Stimulated activated naive CD8-positive, alpha-beta T cell treated with anti-CD3 and anti-CD28 coated beads, Interleukin-15, amount 100 ng/mL, for 72 hours (primary cell): ENCODE measurements around the gene ZSCAN5A.
"Not testable (repeated sequence)": the region's sequence is repeated elsewhere in the genome, so short reads cannot be mapped to it uniquely, and the experiment has no call there.

Experiments
- ATAC-seq: fragments of 150-1000 bp; cut with Tn5 transposase; 2 replicates; pipeline ENCODE4 v1.10.0; 2021; ENCODE audit warnings: mild to moderate bottlenecking, moderate library complexity
- DNase-seq, 2 donors: peaks; one replicate each; pipeline ENCODE4 v3.0.0; 2021 to 2022
- H3K27ac Mint-ChIP-seq, 2 donors: one replicate each; pipeline ENCODE4 v1.8.0; 2022; ENCODE audit warnings: mild to moderate bottlenecking in 2 of 2, mixed read lengths in 2 of 2, moderate library complexity in 2 of 2
- H3K27me3 Mint-ChIP-seq: one replicate; pipeline ENCODE4 v1.8.0; 2022; ENCODE audit warnings: mixed read lengths
- H3K4me1 Mint-ChIP-seq: one replicate; pipeline ENCODE4 v1.8.0; 2022; ENCODE audit warnings: mild to moderate bottlenecking, mixed read lengths
- H3K4me3 Mint-ChIP-seq, 2 donors: one replicate each; pipeline ENCODE4 v1.8.0; 2022; ENCODE audit warnings: mild to moderate bottlenecking in 2 of 2, mixed read lengths in 2 of 2, moderate library complexity in 1 of 2
- H3K9me3 Mint-ChIP-seq, 2 donors: one replicate each; pipeline ENCODE4 v1.8.0; 2022; ENCODE audit warnings: mixed read lengths in 2 of 2

The ZSCAN5A gene

DNA sequence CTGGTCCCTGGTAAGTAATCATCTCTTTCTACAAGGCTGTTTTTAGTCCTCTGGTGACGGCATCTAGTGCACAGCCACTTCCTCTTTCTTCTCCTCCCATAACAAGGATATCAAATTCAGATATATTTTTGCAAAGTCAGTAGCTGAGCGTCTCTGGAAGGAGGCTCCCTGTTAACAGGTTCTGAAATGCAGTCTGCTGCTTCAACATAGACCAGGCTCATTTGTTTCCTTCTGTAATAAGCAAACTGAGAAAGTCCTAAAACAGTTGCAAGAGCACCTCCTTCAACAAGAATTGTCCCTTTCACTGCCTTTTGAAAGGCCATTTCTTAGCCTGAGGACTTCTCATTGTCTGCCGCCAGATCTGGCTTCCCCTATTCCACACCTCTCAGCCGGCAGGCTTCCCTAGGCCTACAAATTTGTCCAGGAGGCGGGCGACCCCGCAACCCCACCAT is 7.4 kb upstream of the ZSCAN5A start:
- H3K27me3 Mint-ChIP-seq: peaks cover 6% of the 10 kb centered on the region
- no peak overlapping the region for H3K4me3 Mint-ChIP-seq
- ATAC-seq (no peak), DNase-seq (no peak)
- no peaks in the 10 kb centered on the region for H3K9me3 Mint-ChIP-seq
- no peak overlapping the region for H3K27ac Mint-ChIP-seq
- H3K4me1 Mint-ChIP-seq: no peaks in the 10 kb centered on the region

DNA sequence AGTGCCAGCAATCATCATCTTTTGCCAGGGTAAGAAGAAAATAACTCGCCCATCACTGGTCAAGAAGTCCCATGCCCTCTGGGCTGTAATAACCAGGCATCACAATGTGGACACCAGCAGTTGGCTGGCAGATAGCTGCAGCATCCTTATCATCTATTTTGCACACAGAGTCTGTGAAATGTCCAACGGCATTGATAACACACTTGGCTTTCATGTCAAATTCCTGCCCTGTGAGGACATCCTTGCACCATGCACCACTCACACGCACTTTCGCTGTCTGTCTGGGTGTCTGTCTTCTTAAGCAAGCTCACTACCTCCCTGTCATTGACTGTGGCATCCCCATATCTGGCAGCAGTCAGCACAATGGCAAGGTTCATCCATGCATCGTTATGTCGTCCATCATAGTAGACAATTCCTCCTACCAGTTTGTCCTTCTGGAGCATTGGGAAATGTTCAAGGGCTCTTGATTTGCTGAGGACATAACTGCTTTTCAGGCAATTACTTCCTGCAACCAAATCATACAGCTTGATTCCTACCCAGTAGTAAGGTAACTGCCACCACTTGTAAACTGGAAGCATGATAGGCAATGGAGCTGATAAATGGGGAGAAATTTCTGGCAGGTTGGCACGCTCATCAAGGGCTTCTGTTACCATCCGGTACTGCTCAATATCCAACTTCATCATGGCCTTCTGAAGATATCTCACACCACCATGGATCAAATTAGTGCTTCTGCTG is 6.8 kb upstream of the ZSCAN5A start:
- no peak for ATAC-seq
- Mint-ChIP-seq H3K27me3 (peaks cover 6% of the 10 kb centered on the region), H3K27ac (no peak overlapping the region), H3K4me1 (no peaks in the 10 kb centered on the region), H3K9me3 (no peaks in the 10 kb centered on the region), H3K4me3 (no peak overlapping the region)
- DNase-seq: no peak

DNA sequence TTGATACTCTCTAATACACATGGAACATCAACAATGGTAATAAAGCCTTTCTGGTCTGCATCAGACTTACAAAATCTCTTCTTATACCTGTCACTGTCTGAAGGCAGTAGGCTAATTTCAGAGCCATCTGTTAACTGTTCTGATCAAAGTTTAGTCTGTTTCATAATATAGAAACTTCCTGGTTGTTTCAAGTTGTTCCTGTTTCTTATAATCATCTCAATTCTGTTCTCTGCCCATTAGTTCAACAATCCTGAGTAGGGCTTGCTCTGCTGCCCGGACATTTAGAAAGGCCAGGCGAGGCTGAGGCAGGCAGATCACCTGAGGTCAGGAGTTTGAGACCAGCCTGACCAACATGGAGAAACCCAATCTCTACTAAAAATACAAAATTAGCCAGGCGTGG is 5.4 kb upstream of the ZSCAN5A start:
- DNase-seq (no peak), ATAC-seq (no peak)
- Mint-ChIP-seq H3K27ac (peak overlapping the region in 1 of 2 donors; percentile 31), H3K27me3 (no peaks in the 10 kb centered on the region), H3K9me3 (no peaks in the 10 kb centered on the region), H3K4me1 (peaks cover 9% of the 10 kb centered on the region), H3K4me3 (no peak overlapping the region)

- Mint-ChIP-seq H3K27me3 (no peaks in the 10 kb centered on the region), H3K27ac (no peak overlapping the region), H3K9me3 (peaks cover 0 to 4% of the 10 kb centered on the region in 2 donors), H3K4me1 (peaks cover 24% of the 10 kb centered on the region), H3K4me3 (no peak overlapping the region)
- no peak for ATAC-seq
- DNase-seq: no peak
These were observed 3.1 kb upstream of the ZSCAN5A start for GRCh38 chr19:56317749-56318148.

- Mint-ChIP-seq H3K9me3 (peaks cover 0 to 4% of the 10 kb centered on the region in 2 donors), H3K4me3 (no peak overlapping the region), H3K4me1 (peaks cover 34% of the 10 kb centered on the region), H3K27ac (no peak overlapping the region), H3K27me3 (no peaks in the 10 kb centered on the region)
- DNase-seq: no peak
- ATAC-seq: no peak
These were observed 2.1 kb upstream of the ZSCAN5A start for GRCh38 chr19:56316728-56317127.

DNA sequence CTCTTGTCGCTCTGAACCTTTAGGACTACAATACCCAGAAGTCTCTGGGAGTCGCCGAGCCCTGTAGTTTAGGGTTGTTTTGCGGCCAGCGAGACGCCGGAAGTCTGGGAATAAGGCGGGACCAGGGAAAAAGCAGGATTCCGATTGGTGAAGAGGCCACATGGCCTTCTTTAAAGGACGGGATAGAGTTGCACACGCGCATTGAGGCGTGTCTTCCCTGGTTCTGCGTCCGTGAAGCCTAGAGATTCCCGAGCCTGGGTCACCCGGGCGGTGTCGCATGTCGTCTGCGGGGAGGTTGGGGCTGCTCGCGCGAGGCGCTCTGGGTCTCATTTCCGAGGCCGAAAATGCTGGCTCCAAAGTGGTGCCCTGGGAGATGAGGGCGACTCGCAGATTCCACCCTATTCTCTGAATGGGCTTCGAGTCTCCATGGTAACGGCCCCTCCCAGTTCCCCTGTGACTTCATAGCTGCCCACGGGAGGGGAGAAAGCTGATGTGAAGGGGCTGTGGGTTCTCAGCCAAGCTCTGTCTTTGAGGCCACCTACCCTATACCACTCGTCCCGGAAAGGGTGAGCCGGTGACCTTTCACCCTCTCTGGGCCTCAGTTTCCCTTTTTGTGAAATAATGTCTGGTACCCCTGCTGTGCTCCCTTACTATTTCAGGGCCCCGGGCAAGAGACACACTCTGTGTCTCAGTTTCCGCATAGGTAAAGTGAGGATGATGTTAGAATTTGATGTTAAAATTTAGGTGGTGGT is 614 bp upstream of the ZSCAN5A start:
- H3K4me1 Mint-ChIP-seq: peaks cover 37% of the 10 kb centered on the region
- ATAC-seq (peak; percentile 86), DNase-seq (peak; percentile 87 to 93)
- H3K4me3 Mint-ChIP-seq: peak overlapping the region; percentile 91
- peak overlapping the region; percentile 99 to 100 for H3K27ac Mint-ChIP-seq
- peaks cover 0 to 4% of the 10 kb centered on the region in 2 donors for H3K9me3 Mint-ChIP-seq
- no peaks in the 10 kb centered on the region for H3K27me3 Mint-ChIP-seq

DNA sequence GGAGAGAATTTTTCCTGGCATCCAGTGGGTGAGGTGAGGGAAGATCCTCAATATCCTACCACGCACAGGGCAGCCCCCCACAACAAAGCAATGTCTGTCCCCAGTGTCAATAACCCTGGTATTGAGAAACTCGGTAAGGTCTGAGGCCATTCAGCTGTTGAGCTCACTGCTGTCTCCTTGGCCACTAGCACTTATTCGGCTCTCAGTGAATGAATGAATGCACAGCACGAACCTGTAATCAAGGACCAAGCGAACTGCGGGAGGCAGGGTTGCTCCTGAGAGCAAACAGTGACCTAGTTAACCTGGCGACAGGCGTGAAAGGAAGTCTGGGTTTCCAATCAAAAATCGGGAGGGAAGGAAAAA is 640 bp downstream of the ZSCAN5A start:
- H3K27me3 Mint-ChIP-seq: no peaks in the 10 kb centered on the region
- H3K9me3 Mint-ChIP-seq: peaks cover 0 to 4% of the 10 kb centered on the region in 2 donors
- ATAC-seq (no peak), DNase-seq (peak; percentile 1 to 41)
- H3K4me1 Mint-ChIP-seq: peaks cover 42% of the 10 kb centered on the region
- H3K4me3 Mint-ChIP-seq: peak overlapping the region; percentile 91
- peak overlapping the region; percentile 99 to 100 for H3K27ac Mint-ChIP-seq

- DNase-seq (peak in 1 of 2 donors; percentile 5), ATAC-seq (no peak)
- H3K27ac Mint-ChIP-seq: peak overlapping the region; percentile 2 to 82
- peaks cover 42% of the 10 kb centered on the region for H3K4me1 Mint-ChIP-seq
- peaks cover 0 to 4% of the 10 kb centered on the region in 2 donors for H3K9me3 Mint-ChIP-seq
- peak overlapping the region; percentile 74 to 91 for H3K4me3 Mint-ChIP-seq
- H3K27me3 Mint-ChIP-seq: no peaks in the 10 kb centered on the region
These were observed 1.6 kb downstream of the ZSCAN5A start for GRCh38 chr19:56312787-56313657.

GRCh38 chr19:56312342-56312741 is 2.3 kb downstream of the ZSCAN5A start:
- H3K27me3 Mint-ChIP-seq: no peaks in the 10 kb centered on the region
- no peak for ATAC-seq
- H3K27ac Mint-ChIP-seq: peak overlapping the region in 1 of 2 donors; percentile 14
- peaks cover 42% of the 10 kb centered on the region for H3K4me1 Mint-ChIP-seq
- peak overlapping the region; percentile 46 to 68 for H3K4me3 Mint-ChIP-seq
- DNase-seq: no peak
- peaks cover 0 to 4% of the 10 kb centered on the region in 2 donors for H3K9me3 Mint-ChIP-seq

- Mint-ChIP-seq H3K27ac (no peak overlapping the region), H3K9me3 (peaks cover 0 to 4% of the 10 kb centered on the region in 2 donors), H3K27me3 (no peaks in the 10 kb centered on the region), H3K4me1 (peaks cover 35% of the 10 kb centered on the region), H3K4me3 (no peak overlapping the region)
- no peak for ATAC-seq
- no peak for DNase-seq
These were observed 4.2 kb downstream of the ZSCAN5A start for GRCh38 chr19:56310462-56310861.

DNA sequence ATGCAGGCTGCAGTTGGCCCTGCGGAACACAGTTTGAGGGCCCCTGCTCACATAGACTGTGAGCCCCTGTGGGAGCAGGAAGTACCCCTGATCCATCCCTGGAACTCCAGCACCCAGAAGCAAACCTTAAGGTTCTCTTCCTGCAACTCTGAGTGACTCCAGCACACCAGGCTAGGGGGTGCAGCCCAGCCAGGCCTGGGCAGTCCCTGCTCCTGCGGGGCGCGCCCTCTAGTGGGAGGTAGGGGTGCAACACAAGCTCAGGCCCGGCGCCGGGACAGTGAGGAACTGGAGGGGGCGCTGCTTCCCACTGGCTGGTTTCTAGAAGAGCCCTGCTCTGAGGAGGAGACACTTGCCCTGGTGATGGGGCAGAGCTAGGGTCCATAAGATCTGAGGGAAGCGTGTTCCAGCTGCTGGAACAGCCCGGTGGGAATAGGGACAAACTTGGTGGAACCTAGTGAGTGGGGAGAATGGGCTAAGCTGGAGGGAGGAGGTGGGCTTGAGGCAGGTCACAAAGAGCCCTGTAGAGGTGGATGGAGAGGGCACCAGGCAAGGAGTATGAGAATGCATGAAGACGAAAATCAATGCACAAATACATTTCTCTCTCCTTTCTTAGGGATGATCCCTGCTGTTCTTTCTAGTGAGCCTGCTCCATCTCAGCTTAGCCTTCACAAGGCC is 5.0 kb downstream of the ZSCAN5A start:
- peaks cover 34% of the 10 kb centered on the region for H3K4me1 Mint-ChIP-seq
- peak; percentile 62 to 71 for DNase-seq
- peak; percentile 66 for ATAC-seq
- H3K27ac Mint-ChIP-seq: no peak overlapping the region
- H3K27me3 Mint-ChIP-seq: no peaks in the 10 kb centered on the region
- no peak overlapping the region for H3K4me3 Mint-ChIP-seq
- H3K9me3 Mint-ChIP-seq: peaks cover 0 to 4% of the 10 kb centered on the region in 2 donors

GRCh38 chr19:56308792-56309191 is 5.8 kb downstream of the ZSCAN5A start:
- no peak for DNase-seq
- peaks cover 0 to 4% of the 10 kb centered on the region in 2 donors for H3K9me3 Mint-ChIP-seq
- H3K27ac Mint-ChIP-seq: no peak overlapping the region
- H3K4me3 Mint-ChIP-seq: no peak overlapping the region
- H3K4me1 Mint-ChIP-seq: peaks cover 33% of the 10 kb centered on the region
- no peaks in the 10 kb centered on the region for H3K27me3 Mint-ChIP-seq
- ATAC-seq: no peak

GRCh38 chr19:56307062-56307461 is 7.6 kb downstream of the ZSCAN5A start:
- H3K27ac Mint-ChIP-seq, DNase-seq, H3K9me3 Mint-ChIP-seq, H3K4me3 Mint-ChIP-seq, ATAC-seq, H3K27me3 Mint-ChIP-seq: not testable (repeated sequence)
- H3K4me1 Mint-ChIP-seq: peaks cover 29% of the 10 kb centered on the region

- ATAC-seq (no peak), DNase-seq (no peak)
- H3K9me3 Mint-ChIP-seq: peaks cover 0 to 7% of the 10 kb centered on the region in 2 donors
- no peaks in the 10 kb centered on the region for H3K27me3 Mint-ChIP-seq
- peaks cover 31% of the 10 kb centered on the region for H3K4me1 Mint-ChIP-seq
- H3K4me3 Mint-ChIP-seq: no peak overlapping the region
- no peak overlapping the region for H3K27ac Mint-ChIP-seq
These were observed 8.6 kb downstream of the ZSCAN5A start for GRCh38 chr19:56306016-56306415.

DNA sequence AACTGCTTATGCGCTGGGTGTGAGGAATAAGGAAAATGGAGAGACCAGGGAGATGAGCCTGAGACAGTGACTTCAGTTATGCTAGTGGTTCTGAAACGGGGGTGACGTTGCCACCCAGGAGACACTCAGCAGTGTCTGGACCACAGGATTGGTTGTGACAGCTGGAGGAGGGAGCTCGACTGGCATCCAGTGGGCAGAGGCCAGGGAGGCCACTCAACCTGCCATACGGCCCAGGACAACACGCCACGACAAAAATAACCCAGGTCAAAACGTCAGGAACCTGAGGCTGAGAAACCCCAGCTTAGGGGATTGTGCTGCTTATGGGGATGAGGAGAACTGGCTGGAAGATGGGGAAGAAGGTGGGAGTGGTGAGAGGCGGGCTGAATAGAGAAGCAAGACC is 10.4 kb downstream of the ZSCAN5A start:
- Mint-ChIP-seq H3K27me3 (no peaks in the 10 kb centered on the region), H3K4me3 (no peak overlapping the region), H3K9me3 (peaks cover 0 to 7% of the 10 kb centered on the region in 2 donors), H3K4me1 (peaks cover 25% of the 10 kb centered on the region), H3K27ac (no peak overlapping the region)
- DNase-seq (no peak), ATAC-seq (no peak)
